Kidney (tissue), 14 donors: ENCODE measurements around the gene ISYNA1. TPM values are rescaled to one million over a fixed set of nuclear protein-coding genes. Genes with fewer than 3 reads are reported as not detected.

Source experiments
- DNase-seq, 5 donors: peaks; one replicate each; pipeline ENCODE4 v3.0.0-alpha.2; 2013 to 2020
- FAIRE-seq: peaks from 2 replicates; lab custom pipeline; 2012; peaks lifted over from hg19 to GRCh38; lab: Jason Lieb, UNC
- H3K27ac ChIP-seq, 2 donors: one replicate each; pipeline ENCODE4 v1.7.0; 2013; ENCODE audit warnings: low read depth in 2 of 2, low read length in 2 of 2, inconsistent platforms in 1 of 2
- H3K27me3 ChIP-seq: one replicate; pipeline ENCODE4 v1.7.1; 2013; ENCODE audit warnings: low read length, inconsistent platforms; ENCODE audit not compliant: control insufficient read depth, insufficient read depth
- H3K36me3 ChIP-seq, 3 donors: one replicate each; pipeline versions ENCODE4 v1.7.0 to v1.7.1; 2013; ENCODE audit warnings: low read length in 3 of 3, control low read depth in 1 of 3, inconsistent platforms in 1 of 3; ENCODE audit not compliant: insufficient read depth in 3 of 3, control insufficient read depth in 2 of 3
- H3K4me1 ChIP-seq, 3 donors: one replicate each; pipeline versions ENCODE4 v1.7.0 to v1.7.1; 2013; ENCODE audit warnings: low read length in 3 of 3, inconsistent platforms in 1 of 3, low read depth in 1 of 3; ENCODE audit not compliant: control insufficient read depth in 2 of 3, insufficient read depth in 2 of 3
- H3K4me3 ChIP-seq, 3 donors: one replicate each; pipeline versions ENCODE4 v1.7.0 to v1.8.1; 2013; ENCODE audit warnings: low read length in 3 of 3, control low read depth in 1 of 3, inconsistent platforms in 1 of 3
- H3K9ac ChIP-seq, 3 donors: one replicate each; pipeline versions ENCODE4 v1.7.0 to v1.7.1; 2013; ENCODE audit warnings: low read length in 3 of 3, control low read depth in 1 of 3, inconsistent platforms in 1 of 3
- H3K9me3 ChIP-seq, 3 donors: one replicate each; pipeline versions ENCODE4 v1.7.0 to v1.7.1; 2013; ENCODE audit warnings: low read length in 3 of 3, control low read depth in 1 of 3, inconsistent platforms in 1 of 3; ENCODE audit not compliant: control insufficient read depth in 2 of 3, insufficient read depth in 1 of 3
- intact Hi-C: fragments of 100-400 bp; cut with DNase I; formaldehyde crosslinking; loops from one replicate; pipeline ENCODE4 v1.11.1; 2022
- polyA plus RNA-seq: library from polyadenylated mRNA; stranded (reverse); fragments of 350-450 nt; fragmentation: Illumina TruSeq; extraction: RNeasy Lipid Tissue Mini Kit (QIAGEN cat#74804); gene quantifications from one replicate; pipeline ENCODE4 v1.2.3, GENCODE V29; 2014; ENCODE audit warnings: low read depth, low replicate concordance; ENCODE audit not compliant: insufficient read depth
- total RNA-seq: library from RNA; stranded (reverse); fragmentation: NEBNext Ultra II Directional; extraction: Animal tissue kit (Norgen Biotek cat#: 25700); gene quantifications from one replicate; pipeline ENCODE4 v1.2.1, GENCODE V29; 2021
- TF ChIP-seq, protein P1 (sequence below): IDR thresholded peaks from 3 replicates; pipeline ENCODE4 v1.5.1; 2012; ENCODE audit warnings: mild to moderate bottlenecking, moderate library complexity, borderline replicate concordance; ENCODE audit not compliant: insufficient read depth; ENCODE audit errors: extremely low read depth
- donor health status: control.
- donor health status: control.
- donor health status: control.
- donor health status: control.
- donor health status: control.
- donor health status: DM: yes; HTN: yes; CAD: no.
- donor health status: Normal renal cell carcinoma (clear cell type).

Gene ISYNA1
- total and polyA plus RNA-seq, 2 donors from 2014 or later = 68.6 to 101 TPM

DNA sequence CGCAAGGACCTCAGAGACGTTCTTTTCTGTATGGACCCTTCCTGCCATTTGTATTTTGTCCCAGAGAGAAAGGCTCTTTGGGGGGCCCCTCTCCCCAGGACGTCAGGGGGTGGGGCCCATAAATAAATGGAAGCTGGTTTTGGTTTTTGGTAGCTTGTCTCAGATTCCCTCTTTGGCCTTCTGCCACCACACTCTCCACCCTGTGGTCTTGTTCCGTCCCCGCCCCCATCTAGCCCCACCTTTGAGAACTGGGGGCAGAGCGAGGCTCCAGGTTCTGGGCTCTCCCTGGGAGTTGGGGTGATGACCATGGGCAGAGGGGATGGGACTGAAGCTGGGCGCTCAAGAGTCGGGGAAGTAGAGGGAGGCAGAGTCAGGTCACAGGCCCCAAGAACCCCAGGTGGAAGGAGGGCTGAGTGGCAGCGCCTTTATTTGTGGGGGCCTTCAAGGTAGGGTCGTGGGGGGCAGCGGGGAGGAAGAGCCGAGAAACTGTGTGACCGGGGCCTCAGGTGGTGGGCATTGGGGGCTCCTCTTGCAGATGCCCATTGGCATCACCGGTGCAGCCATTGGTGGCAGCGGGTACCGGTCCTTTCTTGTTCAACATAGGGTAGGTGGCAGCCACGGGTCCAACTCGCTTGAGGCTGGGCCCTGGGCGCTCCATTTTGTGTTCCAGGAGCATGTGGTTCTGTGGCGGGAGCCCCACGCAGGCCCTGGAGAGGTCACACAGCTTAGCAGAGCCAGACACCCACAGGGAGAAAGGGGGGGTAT lies 3.3 kb downstream of the ISYNA1 start:
- peak overlapping the region in 1 of 2 donors; percentile 28 for H3K27ac ChIP-seq
- no peak overlapping the region for H3K4me3 ChIP-seq
- FAIRE-seq = no peak

DNA sequence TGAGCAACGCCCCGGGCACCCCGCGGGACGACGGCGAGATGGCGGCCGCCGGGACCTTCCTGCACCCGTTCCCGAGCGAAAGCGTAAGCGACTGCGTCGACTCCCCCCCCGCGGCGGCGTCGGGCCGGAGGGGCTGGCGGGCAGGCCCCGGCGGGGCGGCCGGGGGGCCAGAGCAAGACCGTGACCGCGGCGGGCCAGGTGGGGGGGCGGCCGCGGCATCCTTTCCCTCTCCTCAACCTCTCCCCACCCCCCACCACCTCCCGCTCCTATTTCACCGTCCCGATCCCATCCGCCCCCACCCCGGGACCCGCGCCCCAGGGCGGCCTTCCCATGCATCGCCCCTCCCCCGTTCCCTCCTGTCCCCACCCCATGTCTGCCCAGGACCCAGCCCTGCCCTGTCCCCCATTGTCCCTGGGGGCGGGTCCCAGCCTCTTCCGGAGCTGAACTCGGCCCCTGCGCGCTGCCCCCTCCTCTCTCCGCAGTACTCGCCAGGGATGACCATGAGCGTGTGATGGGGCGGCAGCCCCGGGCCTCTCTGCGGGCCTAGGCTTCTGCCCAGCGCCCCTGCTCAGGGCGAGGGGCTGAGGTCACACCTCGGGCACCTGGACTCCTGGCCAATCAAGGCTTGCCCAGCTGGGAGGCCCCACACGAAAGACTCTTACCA lies 4.1 kb downstream of the ISYNA1 start:
- peaks cover 0 to 9% (median 0%) of the 10 kb centered on the region in 3 donors for H3K4me1 ChIP-seq
- TF ChIP-seq, protein P1, sequence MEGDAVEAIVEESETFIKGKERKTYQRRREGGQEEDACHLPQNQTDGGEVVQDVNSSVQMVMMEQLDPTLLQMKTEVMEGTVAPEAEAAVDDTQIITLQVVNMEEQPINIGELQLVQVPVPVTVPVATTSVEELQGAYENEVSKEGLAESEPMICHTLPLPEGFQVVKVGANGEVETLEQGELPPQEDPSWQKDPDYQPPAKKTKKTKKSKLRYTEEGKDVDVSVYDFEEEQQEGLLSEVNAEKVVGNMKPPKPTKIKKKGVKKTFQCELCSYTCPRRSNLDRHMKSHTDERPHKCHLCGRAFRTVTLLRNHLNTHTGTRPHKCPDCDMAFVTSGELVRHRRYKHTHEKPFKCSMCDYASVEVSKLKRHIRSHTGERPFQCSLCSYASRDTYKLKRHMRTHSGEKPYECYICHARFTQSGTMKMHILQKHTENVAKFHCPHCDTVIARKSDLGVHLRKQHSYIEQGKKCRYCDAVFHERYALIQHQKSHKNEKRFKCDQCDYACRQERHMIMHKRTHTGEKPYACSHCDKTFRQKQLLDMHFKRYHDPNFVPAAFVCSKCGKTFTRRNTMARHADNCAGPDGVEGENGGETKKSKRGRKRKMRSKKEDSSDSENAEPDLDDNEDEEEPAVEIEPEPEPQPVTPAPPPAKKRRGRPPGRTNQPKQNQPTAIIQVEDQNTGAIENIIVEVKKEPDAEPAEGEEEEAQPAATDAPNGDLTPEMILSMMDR = no peak
- no peaks in the 10 kb centered on the region for H3K27me3 ChIP-seq
- H3K36me3 ChIP-seq = no peaks in the 10 kb centered on the region
- peak; percentile 70 to 90 (median 81) for DNase-seq
- no peaks in the 10 kb centered on the region for H3K9me3 ChIP-seq
- intact Hi-C loops = no loop called here
- no peak overlapping the region for H3K4me3 ChIP-seq
- no peak overlapping the region for H3K9ac ChIP-seq
- peak overlapping the region in 1 of 2 donors; percentile 28 for H3K27ac ChIP-seq
- no peak for FAIRE-seq

More for the DNA sequence above, 3.3 kb downstream of the ISYNA1 start:
- H3K9ac ChIP-seq = no peak overlapping the region
- intact Hi-C loops = no loop called here
- no peaks in the 10 kb centered on the region for H3K27me3 ChIP-seq
- no peaks in the 10 kb centered on the region for H3K36me3 ChIP-seq
- peaks cover 0 to 10% (median 3%) of the 10 kb centered on the region in 3 donors for H3K4me1 ChIP-seq
- no peaks in the 10 kb centered on the region for H3K9me3 ChIP-seq
- TF ChIP-seq, protein P1 = no peak
- DNase-seq = peak in 1 of 5 donors; percentile 74

DNA sequence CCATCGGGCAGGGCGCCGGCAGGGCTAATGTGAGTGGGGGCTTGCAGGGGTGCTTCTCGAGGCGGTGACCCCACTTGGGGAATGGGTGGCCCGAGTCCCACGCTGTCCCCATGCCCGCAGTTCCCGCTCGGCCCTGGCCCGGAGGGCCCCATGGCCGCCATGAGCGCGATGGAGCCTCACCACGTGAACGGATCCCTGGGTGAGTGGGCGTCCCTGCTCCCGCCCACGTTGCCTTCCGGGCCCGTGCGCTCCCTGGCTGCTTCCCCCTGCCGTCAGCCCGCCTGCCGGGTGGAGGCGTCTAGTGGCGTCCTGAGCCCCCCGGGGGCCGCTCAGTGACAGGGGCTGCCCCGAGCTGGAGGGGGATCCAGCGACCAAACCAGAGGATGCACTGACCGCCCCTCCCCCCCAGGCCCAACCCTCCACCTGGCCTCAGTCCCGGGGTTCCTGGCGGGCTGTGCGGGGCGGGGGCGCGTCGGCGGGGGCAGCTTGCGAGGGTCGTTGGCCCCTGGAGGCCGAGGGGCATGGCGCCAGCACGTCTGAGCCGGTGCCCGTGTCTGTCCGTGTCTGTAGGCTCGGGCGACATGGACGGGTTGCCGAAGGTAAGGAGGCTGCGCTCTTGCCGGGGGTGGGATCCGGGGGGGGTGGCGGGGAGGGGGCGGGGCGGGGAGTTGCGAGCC lies 4.8 kb downstream of the ISYNA1 start:
- H3K27ac ChIP-seq = peak overlapping the region; percentile 11 to 47
- peaks cover 0 to 5% (median 0%) of the 10 kb centered on the region in 3 donors for H3K4me1 ChIP-seq

More for the DNA sequence above, 4.8 kb downstream of the ISYNA1 start:
- Histone ChIP-seq H3K9me3 (no peaks in the 10 kb centered on the region), H3K27me3 (no peaks in the 10 kb centered on the region), H3K9ac (peak overlapping the region in 1 of 3 donors; percentile 34), H3K4me3 (peak overlapping the region in 1 of 3 donors; percentile 37), H3K36me3 (no peaks in the 10 kb centered on the region)
- DNase-seq (peak; percentile 79 to 92 (median 87)), FAIRE-seq (no peak)
- TF ChIP-seq, protein P1 = no peak
- intact Hi-C loops = no loop called here
